Cardiac muscle cell (in vitro differentiated cells and primary cell): ENCODE results near the gene DNAH3. TPM values are rescaled to one million over a fixed set of nuclear protein-coding genes. Genes with fewer than 3 reads are reported as not detected.

ENCODE experiments used
- DNase-seq, 2 donors: peaks; one replicate each; pipeline versions ENCODE4 v3.0.0 to v3.0.0-alpha.2; 2010 to 2017; ENCODE audit warnings: low read depth in 1 of 2, low spot score in 1 of 2
- H3K27ac ChIP-seq: fragments of 200-600 bp; sonication (generic); 2 replicates; pipeline ENCODE4 v1.5.1; 2016
- H3K27me3 ChIP-seq: fragments of 200-600 bp; sonication (generic); 2 replicates; pipeline ENCODE4 v1.6.0; 2016; ENCODE audit warnings: control low read depth
- H3K36me3 ChIP-seq: fragments of 200-600 bp; sonication (generic); 2 replicates; pipeline ENCODE4 v1.5.1; 2016; ENCODE audit warnings: control low read depth
- H3K4me1 ChIP-seq: fragments of 200-600 bp; sonication (generic); 2 replicates; pipeline ENCODE4 v1.8.1; 2017; ENCODE audit warnings: low read depth, mild to moderate bottlenecking, mixed run types
- H3K4me3 ChIP-seq: fragments of 200-600 bp; sonication (generic); 2 replicates; pipeline ENCODE4 v1.5.1; 2016; ENCODE audit warnings: mild to moderate bottlenecking
- H3K9me3 ChIP-seq: fragments of 200-600 bp; sonication (generic); 2 replicates; pipeline ENCODE4 v1.5.1; 2017; ENCODE audit warnings: low read depth, mild to moderate bottlenecking, control low read depth
- CTCF ChIP-seq: IDR thresholded peaks from 2 replicates; pipeline ENCODE4 v1.5.1; 2012; ENCODE audit warnings: low read depth, mild to moderate bottlenecking, low read length
- polyA plus RNA-seq: library from polyadenylated mRNA; unstranded; fragments of >200 nt; fragmentation: Nextera tagmentation; extraction: Ambion mirVana; gene quantifications from 2 replicates; pipeline ENCODE4 v1.2.1, GENCODE V29; 2016
- total RNA-seq: library from RNA; depleted of rRNA; stranded (reverse); fragments of >200 nt; gene quantifications from 2 replicates; pipeline ENCODE4 v1.2.3, GENCODE V29; 2016

Gene DNAH3
- total and polyA plus RNA-seq, 2 experiments from 2014 or later: 0.39 TPM; not detected in 1

- DNase-seq: no peak
- TF ChIP-seq CTCF: no peak
- H3K4me1 ChIP-seq: no peaks in the 10 kb centered on the region
- H3K36me3 ChIP-seq: no peaks in the 10 kb centered on the region
- no peaks in the 10 kb centered on the region for H3K27me3 ChIP-seq
- H3K9me3 ChIP-seq: no peaks in the 10 kb centered on the region
- H3K27ac ChIP-seq: no peak overlapping the region
- no peak overlapping the region for H3K4me3 ChIP-seq
These were observed 189.7 kb downstream of the DNAH3 start for GRCh38 chr16:20960899-20961298.

GRCh38 chr16:20957153-20957552 lies 193.5 kb downstream of the DNAH3 start:
- no peaks in the 10 kb centered on the region for H3K4me1 ChIP-seq
- H3K9me3 ChIP-seq: no peaks in the 10 kb centered on the region
- H3K36me3 ChIP-seq: no peaks in the 10 kb centered on the region
- no peak overlapping the region for H3K4me3 ChIP-seq
- no peak for TF ChIP-seq CTCF
- H3K27me3 ChIP-seq: no peaks in the 10 kb centered on the region
- no peak for DNase-seq
- H3K27ac ChIP-seq: no peak overlapping the region

GRCh38 chr16:20956319-20956718 lies 194.3 kb downstream of the DNAH3 start:
- TF ChIP-seq CTCF: peak; percentile 13
- Histone ChIP-seq H3K27ac (no peak overlapping the region), H3K36me3 (no peaks in the 10 kb centered on the region), H3K4me3 (no peak overlapping the region), H3K9me3 (no peaks in the 10 kb centered on the region), H3K4me1 (no peaks in the 10 kb centered on the region), H3K27me3 (no peaks in the 10 kb centered on the region)
- DNase-seq: peak in 1 of 2 donors; percentile 48

- no peak overlapping the region for H3K4me3 ChIP-seq
- TF ChIP-seq CTCF: no peak
- DNase-seq: no peak
- H3K27me3 ChIP-seq: no peaks in the 10 kb centered on the region
- no peaks in the 10 kb centered on the region for H3K36me3 ChIP-seq
- H3K9me3 ChIP-seq: no peaks in the 10 kb centered on the region
- no peaks in the 10 kb centered on the region for H3K4me1 ChIP-seq
- no peak overlapping the region for H3K27ac ChIP-seq
These were observed 196.1 kb downstream of the DNAH3 start for GRCh38 chr16:20954574-20954973.

GRCh38 chr16:20952139-20952920 lies 198.3 kb downstream of the DNAH3 start:
- Histone ChIP-seq H3K4me1 (no peaks in the 10 kb centered on the region), H3K4me3 (no peak overlapping the region), H3K27ac (no peak overlapping the region), H3K9me3 (no peaks in the 10 kb centered on the region), H3K36me3 (no peaks in the 10 kb centered on the region), H3K27me3 (no peaks in the 10 kb centered on the region)
- TF ChIP-seq CTCF: no peak
- no peak for DNase-seq
